Raji (cell line): ENCODE measurements around the gene COL28A1.

Experiments used
- POLR2A ChIP-seq: IDR thresholded peaks from 2 replicates; pipeline ENCODE4 v1.6.1; 2011; ENCODE audit warnings: low read depth, low read length, control low read depth; ENCODE audit not compliant: insufficient read depth

Gene COL28A1

DNA sequence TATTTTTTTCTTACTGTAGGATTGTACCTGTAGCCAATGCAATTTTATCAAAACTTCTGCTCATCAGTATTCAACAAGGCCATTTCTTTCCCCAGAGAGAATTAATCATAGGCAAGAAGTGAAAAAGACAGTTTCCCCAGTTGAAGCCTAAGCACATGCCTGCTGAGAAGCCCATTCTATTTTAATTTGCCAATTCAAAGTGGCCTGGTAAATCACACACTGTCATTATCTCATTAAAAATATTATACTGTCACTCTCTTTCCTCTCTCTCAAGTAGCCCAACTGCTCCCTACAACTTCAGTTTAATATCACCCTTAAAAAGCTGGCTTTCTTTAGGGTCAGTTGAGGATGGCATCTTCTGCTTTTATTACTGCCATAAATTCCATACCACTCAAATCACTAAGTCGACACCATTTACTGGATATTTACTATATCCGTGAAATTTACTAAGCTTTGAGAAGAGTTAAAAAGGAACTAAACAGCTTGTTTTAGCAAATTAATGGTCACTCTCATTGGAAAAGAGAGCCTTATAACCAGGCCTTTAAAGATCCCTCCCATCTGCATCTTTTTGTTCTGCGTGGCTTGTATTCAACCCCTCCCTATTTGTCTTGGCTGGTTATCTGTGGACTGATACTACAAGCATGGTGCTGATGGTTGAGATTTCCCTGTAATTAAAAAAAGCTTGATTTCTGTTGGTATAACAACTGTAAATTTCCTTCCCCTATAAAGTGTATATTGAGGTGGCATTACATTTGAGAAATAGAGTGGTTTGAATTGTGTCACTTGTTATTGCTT, 30.6 kb downstream of the COL28A1 start:
- no peak for TF ChIP-seq POLR2A

DNA sequence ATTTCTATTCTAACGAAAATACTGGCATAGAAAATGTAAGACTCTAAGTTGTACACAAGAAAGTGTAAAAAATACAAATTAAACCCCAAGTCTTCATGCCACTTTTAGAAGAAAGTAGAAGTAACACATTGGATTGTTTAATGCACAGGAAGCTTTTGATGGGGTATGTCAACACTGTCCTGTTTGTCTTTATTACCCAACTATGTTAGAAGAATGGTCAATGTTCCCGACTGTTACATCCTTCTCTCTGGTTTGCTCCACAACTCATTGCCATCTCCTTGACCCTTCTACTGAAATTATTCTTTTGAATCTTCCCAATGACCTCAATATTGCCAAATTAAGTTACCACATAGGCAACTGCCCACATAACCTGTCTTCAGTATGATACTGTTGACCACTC, 35.8 kb downstream of the COL28A1 start:
- no peak for TF ChIP-seq POLR2A

DNA sequence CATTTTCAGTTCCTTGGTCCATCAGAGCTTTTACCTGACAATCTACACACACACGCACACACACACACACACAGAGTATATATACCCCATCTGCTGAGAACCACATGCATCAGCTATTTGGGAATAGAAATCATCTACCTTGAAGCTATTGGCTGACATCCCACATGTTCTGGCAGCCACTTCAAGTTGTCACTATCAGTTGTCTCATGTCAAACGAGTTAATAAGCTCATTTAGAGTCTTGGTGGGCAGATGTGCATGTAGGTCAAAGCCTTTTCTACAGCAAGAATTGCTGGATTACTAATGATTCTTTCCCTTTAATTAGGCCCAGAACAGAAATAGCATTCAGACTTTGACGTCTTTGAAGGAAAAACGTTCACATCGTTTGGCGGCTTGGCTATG, 36.8 kb downstream of the COL28A1 start:
- no peak for TF ChIP-seq POLR2A

DNA sequence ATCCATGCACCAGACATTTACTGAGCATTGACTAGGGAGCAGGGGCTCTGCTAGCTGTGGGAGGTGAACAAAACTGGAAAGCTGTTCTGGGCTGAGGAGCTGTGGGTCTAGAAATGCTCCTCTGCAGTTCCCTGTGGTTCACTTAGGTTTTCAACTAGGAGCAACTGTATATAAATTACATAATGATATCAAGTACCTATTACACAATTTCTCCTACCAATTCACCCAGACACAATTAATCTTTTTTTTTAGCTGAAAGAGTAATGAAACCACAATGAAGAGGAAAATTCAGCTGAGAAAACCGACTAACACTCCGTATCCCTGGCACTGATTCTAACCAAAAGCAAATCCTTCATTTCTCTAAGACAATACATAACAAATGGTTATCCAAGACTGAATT, 39.4 kb downstream of the COL28A1 start:
- no peak for TF ChIP-seq POLR2A

DNA sequence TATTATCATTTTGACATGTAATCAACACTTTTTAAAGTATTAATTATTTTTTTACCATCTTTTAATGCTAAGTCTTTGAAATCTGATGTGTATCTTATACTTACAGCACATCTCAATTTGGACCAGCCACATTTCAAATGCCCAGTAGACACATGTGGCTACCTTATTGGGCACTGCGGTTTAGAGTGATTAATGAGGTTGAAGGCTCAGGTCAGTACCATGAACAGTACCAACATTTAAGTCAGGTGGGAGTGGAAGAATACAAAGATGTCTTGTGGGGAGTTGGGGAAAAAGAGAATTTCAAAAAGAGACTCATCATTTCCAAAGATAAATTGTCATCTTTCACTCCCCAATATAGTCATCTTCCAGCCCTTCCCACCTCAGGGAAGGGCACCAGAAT, 40.5 kb downstream of the COL28A1 start:
- TF ChIP-seq POLR2A = no peak

DNA sequence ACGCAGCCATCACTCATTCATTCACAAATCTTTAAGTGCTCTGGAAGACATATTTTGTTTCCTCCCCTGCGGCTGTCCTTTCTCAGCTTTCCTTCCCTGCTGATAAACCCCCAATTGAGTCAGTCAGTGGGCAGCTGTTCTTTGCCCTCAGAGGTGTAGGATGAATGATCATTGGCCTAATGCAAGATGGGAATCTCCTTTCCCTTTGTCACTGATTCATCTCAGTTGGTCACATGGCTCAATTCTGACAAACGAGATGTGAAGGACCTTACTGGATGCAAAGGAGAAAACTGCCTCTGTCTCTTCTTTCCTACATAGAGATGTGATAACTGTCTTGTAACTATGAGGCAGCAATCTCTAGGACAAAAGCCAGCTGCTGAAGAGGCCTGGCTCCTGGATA, 44.6 kb downstream of the COL28A1 start:
- no peak for TF ChIP-seq POLR2A

DNA sequence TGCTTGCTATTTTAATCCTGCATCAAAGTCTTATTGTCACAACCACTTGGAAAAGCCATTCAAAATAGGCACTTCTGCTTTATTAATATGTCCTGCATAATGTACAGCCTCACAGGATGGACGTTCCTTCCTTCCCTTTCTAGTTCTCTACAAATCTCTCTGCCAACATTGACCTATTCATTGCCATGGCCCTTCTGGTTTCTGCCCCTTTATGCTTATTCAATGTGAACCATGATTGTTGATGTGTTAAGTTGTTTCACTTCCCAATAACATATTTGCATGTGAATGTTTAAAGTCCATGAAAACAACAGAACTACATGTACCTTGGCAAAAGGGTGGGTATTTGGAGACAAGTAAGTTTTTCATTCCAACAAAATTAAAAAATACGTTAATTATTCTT, 45.7 kb downstream of the COL28A1 start:
- TF ChIP-seq POLR2A = no peak

DNA sequence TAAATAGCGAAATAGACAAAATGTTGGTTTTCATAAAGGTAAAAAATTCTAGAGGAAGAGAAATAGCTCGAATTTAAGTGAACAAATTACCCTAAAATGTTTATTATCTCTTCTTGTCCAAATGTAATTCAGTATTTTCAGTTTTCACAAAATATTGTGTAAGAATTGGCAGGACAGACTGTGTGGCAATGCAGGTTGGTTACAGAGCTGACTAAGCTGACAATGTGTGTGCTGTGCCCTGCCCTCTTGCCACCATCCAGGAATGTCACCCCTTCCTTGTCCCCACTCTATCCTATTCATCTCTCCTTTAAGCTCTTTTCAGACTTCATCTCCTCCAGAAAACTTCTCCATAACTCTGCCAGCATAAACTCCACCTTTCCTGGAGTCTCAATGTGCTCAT, 46.1 kb downstream of the COL28A1 start:
- TF ChIP-seq POLR2A = no peak

DNA sequence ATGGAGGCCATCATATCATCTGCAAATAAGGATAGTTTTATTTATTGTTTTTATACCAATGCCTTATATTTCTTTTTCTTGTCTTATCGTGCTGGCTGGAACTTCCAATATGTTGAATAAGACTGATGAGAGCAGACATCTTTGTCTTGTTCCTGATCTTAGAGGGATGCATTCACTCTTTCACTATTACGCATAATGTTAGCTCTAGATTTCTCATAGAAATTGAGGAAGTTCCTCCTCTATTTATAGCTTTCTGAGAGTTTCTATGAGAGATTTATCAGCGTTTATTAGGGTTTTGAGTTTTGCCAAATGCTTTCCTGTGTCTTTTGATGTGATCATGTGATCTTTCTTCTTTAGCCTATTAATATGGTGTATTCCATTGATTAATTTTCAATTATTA, 49.3 kb downstream of the COL28A1 start:
- no peak for TF ChIP-seq POLR2A

DNA sequence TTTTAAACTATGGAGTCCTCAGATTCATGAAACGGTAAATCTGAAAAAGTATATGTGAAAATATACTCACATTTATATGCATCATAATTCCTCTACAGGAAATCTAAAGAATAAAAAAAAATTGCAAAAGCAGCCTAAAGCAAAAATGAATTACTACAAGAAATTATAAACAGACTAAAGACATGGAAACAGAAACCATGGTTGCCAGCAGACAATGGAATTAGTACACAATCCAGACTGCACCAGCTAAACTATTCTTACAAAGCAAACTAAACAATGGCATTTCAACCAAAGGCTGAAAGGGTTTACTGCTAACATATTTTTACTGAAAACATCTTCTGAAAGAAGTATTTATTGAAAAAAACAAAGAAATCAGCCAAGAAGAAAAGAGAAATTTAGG, 51.6 kb downstream of the COL28A1 start:
- TF ChIP-seq POLR2A = no peak

DNA sequence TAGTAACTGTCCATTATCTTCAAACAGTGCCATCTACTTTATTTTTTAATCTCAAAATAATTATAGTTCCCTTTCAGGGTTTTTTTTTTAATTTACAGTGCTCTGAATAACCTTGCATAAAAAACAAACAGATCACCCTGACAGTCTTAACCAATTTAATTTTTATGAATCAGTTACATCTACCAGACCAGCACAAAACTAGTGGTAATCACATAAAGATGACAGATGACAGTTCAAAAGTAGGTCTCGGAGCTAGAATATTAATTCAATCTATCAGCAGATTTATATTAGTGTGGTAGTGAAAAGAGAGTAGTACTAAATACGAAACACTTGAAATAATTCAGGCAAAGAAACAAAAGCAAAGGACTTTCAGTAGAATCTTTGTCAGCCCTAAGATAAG, 53.9 kb downstream of the COL28A1 start:
- TF ChIP-seq POLR2A = no peak

DNA sequence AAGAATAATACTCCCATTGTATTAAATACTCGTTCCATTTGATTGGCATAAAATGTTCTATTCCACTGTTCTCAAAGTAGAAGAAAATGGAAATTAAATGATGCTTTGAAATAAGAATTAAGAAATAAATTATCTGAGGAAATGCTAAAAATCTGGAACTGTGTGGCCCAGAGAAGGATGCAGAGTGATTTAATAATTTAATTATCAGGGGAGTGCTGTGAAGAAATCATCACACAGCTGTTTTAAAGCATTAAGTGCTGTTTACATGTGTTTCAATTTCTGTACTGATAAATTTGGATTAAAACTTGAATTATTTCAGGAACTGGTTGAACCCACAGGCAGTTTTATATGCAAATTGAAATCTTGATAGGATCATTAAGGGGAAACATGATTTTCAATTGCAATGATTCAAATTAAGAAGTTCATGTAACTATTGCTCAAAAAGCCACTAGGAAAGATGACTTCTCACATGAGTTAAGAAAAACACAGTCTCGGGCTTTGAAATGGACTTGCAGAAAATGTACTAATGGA, 56.3 kb downstream of the COL28A1 start:
- no peak for TF ChIP-seq POLR2A

DNA sequence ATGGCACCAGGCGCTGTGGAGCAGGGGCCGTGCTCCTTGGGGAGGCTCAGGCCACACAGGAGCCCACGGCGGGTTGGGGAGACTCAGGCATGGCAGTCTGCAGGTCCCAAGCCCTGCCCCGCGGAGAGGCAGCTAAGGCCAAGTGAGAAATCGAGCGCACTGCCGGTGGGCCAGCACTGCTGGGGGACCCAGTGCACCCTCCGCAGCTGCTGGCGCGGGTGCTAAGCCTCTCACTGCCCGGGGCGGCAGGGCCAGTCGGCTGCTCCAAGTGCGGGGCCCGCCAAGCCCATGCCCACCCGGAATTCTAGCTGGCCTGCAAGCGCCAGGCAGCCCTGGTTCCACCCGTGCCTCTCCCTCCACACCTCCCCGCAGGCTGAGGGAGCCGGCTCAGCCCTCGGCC, 57.1 kb downstream of the COL28A1 start:
- TF ChIP-seq POLR2A = no peak

DNA sequence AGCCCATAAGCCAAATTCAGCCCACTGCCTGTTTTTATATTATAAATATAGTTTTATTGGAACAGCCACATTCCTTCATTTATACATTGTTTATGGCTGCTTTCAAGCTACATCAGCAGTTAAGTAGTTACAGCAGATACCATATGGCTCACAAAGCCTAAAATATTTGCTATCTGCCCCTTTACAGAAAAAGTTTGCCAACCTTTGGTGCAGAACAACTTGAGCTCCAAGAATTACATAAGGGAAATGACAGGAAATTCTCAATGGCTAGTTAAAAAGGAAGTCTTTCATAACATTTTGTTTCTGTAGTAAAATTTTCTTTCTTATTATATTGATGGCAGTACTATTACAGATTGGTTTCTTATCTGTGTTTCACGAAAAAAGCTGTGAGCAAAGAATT, 59.3 kb downstream of the COL28A1 start:
- no peak for TF ChIP-seq POLR2A

DNA sequence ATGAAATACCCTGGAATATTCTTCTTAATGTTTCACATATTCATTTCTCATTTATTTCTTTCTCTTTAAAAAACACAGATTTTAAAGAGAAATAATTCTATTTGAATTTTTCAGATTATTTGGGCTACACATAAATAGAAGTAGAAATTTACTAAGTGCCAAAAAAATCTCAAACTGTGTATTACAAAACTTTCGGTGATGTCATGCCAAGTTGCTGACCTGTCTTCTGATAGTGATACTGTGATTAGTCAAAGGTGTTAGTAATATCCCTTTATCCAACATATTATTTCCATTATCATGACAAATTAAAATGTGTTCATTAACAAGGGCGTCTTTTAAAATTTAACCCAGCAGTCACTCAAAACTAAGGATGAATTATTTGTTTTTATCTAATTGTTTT, 60.1 kb downstream of the COL28A1 start:
- no peak for TF ChIP-seq POLR2A

DNA sequence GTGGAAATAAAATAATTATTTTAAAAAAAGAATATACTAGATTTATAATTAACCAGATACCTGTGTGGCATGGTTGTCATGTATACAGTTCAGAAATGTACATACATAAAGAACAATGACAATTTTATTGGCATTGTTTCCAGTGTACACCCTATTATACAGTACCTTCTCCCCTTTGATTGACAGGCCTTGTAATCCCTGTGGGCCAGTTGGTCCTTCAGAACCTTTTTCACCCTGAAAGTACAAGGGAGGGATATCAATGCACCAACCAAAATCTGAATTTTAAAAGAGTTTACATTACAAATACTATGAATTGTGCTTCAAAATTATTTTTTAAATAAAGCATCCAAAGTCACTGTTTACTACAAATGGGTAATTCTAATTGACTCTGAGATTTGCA, 61.2 kb downstream of the COL28A1 start:
- TF ChIP-seq POLR2A = no peak

DNA sequence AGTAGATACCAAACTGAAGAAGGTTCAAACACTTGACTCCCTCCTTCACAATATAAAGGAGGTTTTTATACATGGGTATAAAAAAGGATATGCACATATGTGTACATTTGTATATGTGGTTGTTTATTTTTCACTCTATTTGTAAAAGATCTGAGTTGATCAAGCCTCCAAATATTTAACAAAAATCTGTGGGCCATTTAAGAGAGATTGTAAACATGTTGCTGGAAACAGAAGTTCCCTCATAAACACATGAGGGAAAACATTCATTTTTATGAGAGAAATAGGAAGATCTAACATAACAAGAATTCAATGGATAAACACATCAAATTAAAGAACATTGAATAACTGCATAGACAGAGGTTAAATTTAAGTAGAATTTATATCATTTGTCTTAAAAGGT, 81.7 kb downstream of the COL28A1 start:
- TF ChIP-seq POLR2A = no peak
